Measurements from ENCODE around the gene BMP10.

BMP10 gene

GRCh38 chr2:68865108-68865507 lies 6.1 kb downstream of the BMP10 start:
- H3K27me3 ChIP-seq (replicated peaks; ENCODE audit: control insufficient read depth, insufficient read depth, low read length), result no peaks in the 10 kb centered on the region; the same call in 1 of the 2 replicates
- no peak overlapping the region for H3K4me3 ChIP-seq (replicated peaks; ENCODE audit: low read depth, low read length)
- TF ChIP-seq, protein P1, sequence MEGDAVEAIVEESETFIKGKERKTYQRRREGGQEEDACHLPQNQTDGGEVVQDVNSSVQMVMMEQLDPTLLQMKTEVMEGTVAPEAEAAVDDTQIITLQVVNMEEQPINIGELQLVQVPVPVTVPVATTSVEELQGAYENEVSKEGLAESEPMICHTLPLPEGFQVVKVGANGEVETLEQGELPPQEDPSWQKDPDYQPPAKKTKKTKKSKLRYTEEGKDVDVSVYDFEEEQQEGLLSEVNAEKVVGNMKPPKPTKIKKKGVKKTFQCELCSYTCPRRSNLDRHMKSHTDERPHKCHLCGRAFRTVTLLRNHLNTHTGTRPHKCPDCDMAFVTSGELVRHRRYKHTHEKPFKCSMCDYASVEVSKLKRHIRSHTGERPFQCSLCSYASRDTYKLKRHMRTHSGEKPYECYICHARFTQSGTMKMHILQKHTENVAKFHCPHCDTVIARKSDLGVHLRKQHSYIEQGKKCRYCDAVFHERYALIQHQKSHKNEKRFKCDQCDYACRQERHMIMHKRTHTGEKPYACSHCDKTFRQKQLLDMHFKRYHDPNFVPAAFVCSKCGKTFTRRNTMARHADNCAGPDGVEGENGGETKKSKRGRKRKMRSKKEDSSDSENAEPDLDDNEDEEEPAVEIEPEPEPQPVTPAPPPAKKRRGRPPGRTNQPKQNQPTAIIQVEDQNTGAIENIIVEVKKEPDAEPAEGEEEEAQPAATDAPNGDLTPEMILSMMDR (IDR thresholded peaks at IDR 0.05; ENCODE audit: insufficient read depth, low read length, poor library complexity, severe bottlenecking), result no peak
- H3K36me3 ChIP-seq (ENCODE audit: control insufficient read depth, insufficient read depth, low read length), result no peaks in the 10 kb centered on the region
- no peak for DNase-seq (ENCODE audit: extremely low read depth, insufficient read length)

- Histone ChIP-seq H3K27me3 (replicated peaks; ENCODE audit: control insufficient read depth, insufficient read depth, low read length) (no peaks in the 10 kb centered on the region; the same call in 1 of the 2 replicates), H3K4me3 (replicated peaks; ENCODE audit: low read depth, low read length) (no peak overlapping the region), H3K36me3 (ENCODE audit: control insufficient read depth, insufficient read depth, low read length) (no peaks in the 10 kb centered on the region)
- no peak for DNase-seq (ENCODE audit: extremely low read depth, insufficient read length)
- TF ChIP-seq, protein P1 (IDR thresholded peaks at IDR 0.05; ENCODE audit: insufficient read depth, low read length, poor library complexity, severe bottlenecking), result no peak
Observed at GRCh38 chr2:68863996-68864395, 7.2 kb downstream of the BMP10 start.

DNA sequence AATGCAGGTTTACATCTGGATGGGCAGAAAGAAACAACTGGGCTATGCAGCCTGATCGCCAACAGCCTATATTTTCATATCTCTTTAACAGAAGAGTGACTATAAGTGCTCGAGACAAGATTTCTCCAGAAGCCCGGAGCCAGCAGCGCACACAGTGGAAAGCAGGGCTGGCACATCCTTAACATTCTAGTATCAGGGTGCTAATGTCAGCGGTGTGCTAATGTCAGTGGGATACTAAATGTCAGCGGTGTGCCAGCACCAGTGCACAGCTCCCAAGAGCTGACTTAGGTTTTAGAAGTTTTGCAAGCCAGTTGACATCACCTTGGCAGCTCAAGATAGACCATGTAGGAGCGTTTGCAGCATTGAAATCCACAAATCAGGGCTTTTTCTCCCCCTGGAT lies 8.3 kb downstream of the BMP10 start:
- TF ChIP-seq, protein P1 (IDR thresholded peaks at IDR 0.05; ENCODE audit: insufficient read depth, low read length, poor library complexity, severe bottlenecking), result no peak

GRCh38 chr2:68861330-68861729 lies 9.9 kb downstream of the BMP10 start:
- Histone ChIP-seq H3K36me3 (ENCODE audit: control insufficient read depth, insufficient read depth, low read length) (no peaks in the 10 kb centered on the region), H3K4me3 (replicated peaks; ENCODE audit: low read depth, low read length) (no peak overlapping the region), H3K27me3 (replicated peaks; ENCODE audit: control insufficient read depth, insufficient read depth, low read length) (no peaks in the 10 kb centered on the region; the same call in 1 of the 2 replicates)
- TF ChIP-seq, protein P1 (IDR thresholded peaks at IDR 0.05; ENCODE audit: insufficient read depth, low read length, poor library complexity, severe bottlenecking), result no peak
- DNase-seq (ENCODE audit: extremely low read depth, insufficient read length), result no peak

More for the DNA sequence above, 8.3 kb downstream of the BMP10 start:
- no peak for DNase-seq (ENCODE audit: extremely low read depth, insufficient read length)
- Histone ChIP-seq H3K4me3 (replicated peaks; ENCODE audit: low read depth, low read length) (no peak overlapping the region), H3K27me3 (replicated peaks; ENCODE audit: control insufficient read depth, insufficient read depth, low read length) (no peaks in the 10 kb centered on the region; the same call in 1 of the 2 replicates), H3K36me3 (ENCODE audit: control insufficient read depth, insufficient read depth, low read length) (no peaks in the 10 kb centered on the region)

GRCh38 chr2:68860111-68860510 lies 11.1 kb downstream of the BMP10 start:
- TF ChIP-seq, protein P1 (IDR thresholded peaks at IDR 0.05; ENCODE audit: insufficient read depth, low read length, poor library complexity, severe bottlenecking), result no peak
- H3K36me3 ChIP-seq (ENCODE audit: control insufficient read depth, insufficient read depth, low read length), result no peaks in the 10 kb centered on the region
- H3K27me3 ChIP-seq (replicated peaks; ENCODE audit: control insufficient read depth, insufficient read depth, low read length), result no peaks in the 10 kb centered on the region; the same call in 1 of the 2 replicates
- DNase-seq (ENCODE audit: extremely low read depth, insufficient read length), result no peak
- no peak overlapping the region for H3K4me3 ChIP-seq (replicated peaks; ENCODE audit: low read depth, low read length)
